Fibroblast of skin of scalp (primary cell): ENCODE results near the gene SAMD4B.
A peak's percentile ranks its signal among the peaks of the same experiment; 100 is the strongest.

Source experiments
- DNase-seq: peaks from one replicate; pipeline ENCODE4 v3.0.0-alpha.2; 2013

SAMD4B gene

GRCh38 chr19:39390751-39391437 lies 48.7 kb downstream of the SAMD4B start, which contains the start of the genes MED29 and PAF1:
TSS of gene MED29 (plus strand) at chr19:39391378. CDS start at chr19:39391423, 45 bp downstream.
TSS of gene PAF1 (minus strand) at chr19:39391106. CDS start at chr19:39390864, 242 bp downstream.
- DNase-seq = peak; percentile 100

DNA sequence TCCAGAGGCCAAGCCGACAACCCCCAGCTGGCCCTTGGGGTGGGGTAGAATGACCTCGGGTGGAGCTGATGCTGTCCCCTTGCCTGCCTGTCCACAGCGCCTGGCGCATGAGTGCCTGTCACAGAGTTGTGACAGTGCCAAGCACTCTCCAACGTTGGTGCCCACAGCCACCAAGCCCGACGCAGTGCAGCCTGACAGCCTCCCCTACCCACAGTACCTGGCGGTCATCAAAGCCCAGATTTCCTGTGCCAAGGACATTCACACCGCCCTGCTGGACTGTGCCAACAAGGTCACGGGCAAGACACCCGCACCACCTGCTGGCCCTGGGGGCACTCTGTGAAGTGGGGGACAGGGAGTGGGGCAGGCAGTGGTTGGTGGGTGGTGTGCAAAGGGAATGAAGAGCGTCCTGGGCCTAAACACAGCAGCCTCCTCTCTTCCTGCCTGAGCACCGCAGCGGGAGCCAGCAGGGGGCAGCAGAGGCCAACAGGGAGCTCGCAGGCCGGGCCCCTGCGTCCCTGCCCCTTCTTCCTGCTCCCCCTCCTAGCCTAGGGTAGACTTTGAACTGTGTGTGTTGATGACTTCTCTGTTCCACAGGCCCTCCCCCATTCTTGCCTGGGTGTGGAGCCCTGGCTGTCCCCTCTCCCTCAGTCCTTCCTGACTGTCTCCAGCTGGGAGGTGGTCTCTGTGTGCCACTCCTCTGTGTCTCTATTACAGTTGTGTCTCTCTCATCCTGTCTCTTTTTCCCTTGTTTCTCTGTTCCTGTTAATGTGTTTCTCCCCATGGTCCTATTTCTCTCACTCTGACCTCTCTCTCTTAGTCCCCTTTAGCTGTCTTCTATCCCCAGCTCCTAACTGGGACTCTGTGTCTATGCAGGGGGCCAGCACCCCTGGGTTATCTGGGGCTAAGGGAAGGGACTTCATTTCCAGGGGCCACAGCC lies 55.4 kb downstream of the SAMD4B start:
- peak; percentile 84 for DNase-seq

DNA sequence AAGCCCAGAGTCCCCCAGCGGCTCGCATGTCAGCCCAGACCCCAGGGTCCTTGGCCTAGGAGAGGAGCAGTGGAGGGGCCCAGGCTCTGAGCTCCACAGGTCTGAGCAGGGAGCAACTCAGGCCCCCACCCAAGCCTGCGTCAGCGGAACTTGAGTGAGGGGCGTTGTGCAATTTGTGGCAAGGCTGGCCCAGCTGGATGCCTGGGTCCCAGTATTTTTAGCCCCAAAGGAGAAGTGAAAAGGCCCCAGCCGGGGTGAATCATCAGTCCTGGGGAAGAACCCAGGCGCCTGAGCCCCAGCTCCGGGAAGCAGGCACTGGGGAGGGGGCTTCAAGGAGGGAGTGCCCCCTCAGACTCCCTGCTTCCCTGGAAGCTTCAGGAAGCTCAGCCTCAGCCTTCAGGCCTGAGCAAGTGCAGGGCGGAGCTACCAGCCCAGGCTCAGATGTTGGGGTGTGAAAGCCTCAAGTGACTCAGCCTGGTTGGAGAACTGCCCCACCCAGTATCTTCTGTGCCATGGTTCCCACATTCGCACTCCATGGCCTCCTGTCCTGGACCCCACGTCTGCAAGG lies 56.2 kb downstream of the SAMD4B start:
- peak; percentile 73 for DNase-seq

- DNase-seq = no peak
Measured at GRCh38 chr19:39399668-39400050, 57.4 kb downstream of the SAMD4B start.

DNA sequence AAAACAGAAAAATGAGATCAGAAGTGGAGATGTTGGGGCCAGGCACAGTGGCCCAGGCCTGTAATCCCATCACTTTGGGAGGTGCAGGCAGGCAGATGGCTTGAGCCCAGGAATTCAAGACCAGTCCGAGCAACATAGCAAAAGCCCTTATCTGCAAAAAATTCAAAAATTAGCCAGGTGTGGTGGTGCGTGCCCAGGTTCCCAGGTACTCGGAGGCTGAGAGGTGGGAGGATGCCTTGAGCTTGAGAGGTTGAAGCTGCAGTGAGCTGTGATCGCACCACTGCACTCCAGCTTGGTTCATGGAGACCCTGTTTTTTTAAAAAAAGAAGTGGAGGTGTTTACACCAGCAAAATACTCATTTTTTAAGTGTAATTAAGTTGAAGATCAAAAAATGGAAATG lies 57.8 kb downstream of the SAMD4B start:
- DNase-seq = no peak

DNA sequence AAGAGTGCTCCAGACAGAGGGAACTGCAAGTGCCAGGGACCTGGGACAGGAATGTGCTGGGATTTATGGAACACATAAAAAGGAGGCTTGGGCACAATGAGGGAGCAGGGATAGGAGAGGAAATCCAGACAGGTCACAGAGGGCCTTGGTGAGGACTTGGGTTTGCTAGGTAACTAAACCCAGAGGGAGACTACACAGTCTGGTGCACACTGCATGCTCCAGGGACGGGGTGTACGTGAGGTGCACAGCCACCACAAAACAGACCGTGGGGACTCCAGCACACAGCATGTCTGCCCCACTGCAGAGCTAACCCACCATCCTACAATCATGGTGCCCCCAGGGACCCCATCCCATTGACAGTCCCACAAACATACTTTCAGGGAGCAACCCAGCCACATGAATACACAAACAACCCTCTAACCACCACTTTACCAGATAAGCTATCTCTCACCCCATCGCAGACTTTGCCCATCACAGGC lies 58.9 kb downstream of the SAMD4B start:
- no peak for DNase-seq

DNA sequence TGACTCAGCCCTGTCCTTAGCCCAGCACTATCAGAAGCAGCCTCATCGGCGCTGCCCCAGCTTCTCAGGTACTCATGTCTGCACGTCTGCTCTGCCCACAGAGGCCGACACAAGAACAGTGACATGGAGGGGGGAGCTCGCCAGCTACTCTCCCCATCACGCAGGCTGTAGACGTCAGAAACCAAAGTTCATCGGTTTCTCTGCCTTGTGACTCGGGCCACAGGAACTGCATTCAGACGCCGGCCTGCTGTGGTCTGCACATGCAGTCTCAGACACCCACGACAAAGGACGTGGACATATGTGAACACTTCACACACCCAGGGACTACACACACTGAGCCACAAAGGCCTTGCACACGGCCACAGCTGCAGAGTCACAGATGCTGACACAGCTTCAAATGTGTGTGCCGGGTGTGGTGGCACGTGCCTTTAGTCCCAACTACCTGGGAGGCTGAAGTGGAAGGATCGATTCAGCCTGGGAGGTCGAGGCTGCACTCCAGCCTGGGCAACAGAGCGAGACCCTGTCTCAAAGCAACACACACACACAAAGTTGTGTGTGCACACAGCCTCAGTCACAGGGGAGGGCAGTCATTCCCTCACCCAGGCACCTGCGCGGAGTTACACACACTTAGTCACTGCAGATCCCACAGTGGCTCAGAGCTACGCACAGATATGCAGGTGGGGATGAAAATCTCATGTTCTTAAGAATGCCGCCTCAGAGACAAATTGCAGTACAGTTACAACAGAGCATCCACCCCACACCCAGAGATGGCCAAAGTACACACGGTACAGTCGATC lies 59.5 kb downstream of the SAMD4B start:
- DNase-seq = peak; percentile 45

GRCh38 chr19:39402346-39403300 lies 60.4 kb downstream of the SAMD4B start:
- DNase-seq = peak; percentile 92

- DNase-seq = peak; percentile 100
Measured at GRCh38 chr19:39403331-39404312, 61.4 kb downstream of the SAMD4B start.

DNA sequence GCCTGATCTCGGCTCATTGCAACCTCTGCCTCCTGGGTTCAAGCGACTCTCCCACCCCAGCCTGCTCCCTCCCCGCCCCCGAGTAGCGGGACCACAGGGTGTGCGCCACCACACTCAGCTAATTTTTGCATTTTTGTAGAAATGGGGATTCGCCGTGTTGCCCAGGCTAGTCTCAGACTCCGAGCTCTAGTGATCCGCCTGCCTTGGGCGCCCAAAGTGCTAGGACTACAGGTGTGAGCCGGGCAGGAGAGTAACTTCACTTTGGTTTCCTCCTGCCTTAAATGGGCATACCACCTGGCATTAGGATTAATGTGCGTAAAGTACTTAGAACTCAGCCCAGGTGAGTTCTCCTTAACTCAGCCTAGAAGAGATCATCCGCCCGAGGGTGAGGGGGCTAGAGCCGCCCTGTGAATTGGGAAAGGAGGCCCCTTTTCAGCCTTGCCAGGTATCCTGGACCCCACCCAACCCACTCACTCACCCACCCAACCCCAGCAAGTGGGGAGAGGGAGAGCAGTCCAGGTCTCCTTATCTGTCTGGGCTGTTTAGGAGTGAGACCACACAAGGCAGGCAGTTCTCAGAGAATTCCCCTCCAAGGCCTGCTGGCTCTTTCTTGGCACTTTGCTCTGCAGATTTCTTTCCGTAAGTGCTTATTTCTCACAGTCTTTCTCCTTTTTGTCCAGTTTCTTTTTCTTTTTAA lies 63.2 kb downstream of the SAMD4B start:
- no peak for DNase-seq

GRCh38 chr19:39405958-39406655 lies 63.9 kb downstream of the SAMD4B start:
- DNase-seq = no peak

- peak; percentile 84 for DNase-seq
Measured at GRCh38 chr19:39406656-39407409, 64.6 kb downstream of the SAMD4B start, which contains the start of gene ZFP36. TSS of gene ZFP36 (plus strand) at chr19:39406847. CDS start at chr19:39406905, 58 bp downstream.

GRCh38 chr19:39407410-39407659 lies 65.1 kb downstream of the SAMD4B start:
- DNase-seq = no peak

DNA sequence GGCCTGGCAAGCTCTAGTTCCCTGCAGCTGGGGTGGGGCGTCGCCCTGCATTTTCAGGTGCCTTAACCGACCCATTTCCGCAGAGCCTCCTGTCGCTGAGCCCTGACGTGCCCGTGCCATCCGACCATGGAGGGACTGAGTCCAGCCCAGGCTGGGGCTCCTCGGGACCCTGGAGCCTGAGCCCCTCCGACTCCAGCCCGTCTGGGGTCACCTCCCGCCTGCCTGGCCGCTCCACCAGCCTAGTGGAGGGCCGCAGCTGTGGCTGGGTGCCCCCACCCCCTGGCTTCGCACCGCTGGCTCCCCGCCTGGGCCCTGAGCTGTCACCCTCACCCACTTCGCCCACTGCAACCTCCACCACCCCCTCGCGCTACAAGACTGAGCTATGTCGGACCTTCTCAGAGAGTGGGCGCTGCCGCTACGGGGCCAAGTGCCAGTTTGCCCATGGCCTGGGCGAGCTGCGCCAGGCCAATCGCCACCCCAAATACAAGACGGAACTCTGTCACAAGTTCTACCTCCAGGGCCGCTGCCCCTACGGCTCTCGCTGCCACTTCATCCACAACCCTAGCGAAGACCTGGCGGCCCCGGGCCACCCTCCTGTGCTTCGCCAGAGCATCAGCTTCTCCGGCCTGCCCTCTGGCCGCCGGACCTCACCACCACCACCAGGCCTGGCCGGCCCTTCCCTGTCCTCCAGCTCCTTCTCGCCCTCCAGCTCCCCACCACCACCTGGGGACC lies 65.6 kb downstream of the SAMD4B start:
- no peak for DNase-seq

DNA sequence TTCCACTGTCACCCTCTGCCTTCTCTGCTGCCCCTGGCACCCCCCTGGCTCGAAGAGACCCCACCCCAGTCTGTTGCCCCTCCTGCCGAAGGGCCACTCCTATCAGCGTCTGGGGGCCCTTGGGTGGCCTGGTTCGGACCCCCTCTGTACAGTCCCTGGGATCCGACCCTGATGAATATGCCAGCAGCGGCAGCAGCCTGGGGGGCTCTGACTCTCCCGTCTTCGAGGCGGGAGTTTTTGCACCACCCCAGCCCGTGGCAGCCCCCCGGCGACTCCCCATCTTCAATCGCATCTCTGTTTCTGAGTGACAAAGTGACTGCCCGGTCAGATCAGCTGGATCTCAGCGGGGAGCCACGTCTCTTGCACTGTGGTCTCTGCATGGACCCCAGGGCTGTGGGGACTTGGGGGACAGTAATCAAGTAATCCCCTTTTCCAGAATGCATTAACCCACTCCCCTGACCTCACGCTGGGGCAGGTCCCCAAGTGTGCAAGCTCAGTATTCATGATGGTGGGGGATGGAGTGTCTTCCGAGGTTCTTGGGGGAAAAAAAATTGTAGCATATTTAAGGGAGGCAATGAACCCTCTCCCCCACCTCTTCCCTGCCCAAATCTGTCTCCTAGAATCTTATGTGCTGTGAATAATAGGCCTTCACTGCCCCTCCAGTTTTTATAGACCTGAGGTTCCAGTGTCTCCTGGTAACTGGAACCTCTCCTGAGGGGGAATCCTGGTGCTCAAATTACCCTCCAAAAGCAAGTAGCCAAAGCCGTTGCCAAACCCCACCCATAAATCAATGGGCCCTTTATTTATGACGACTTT lies 66.4 kb downstream of the SAMD4B start:
- no peak for DNase-seq
